Measurements from ENCODE around the gene TOLLIP.

TOLLIP gene

DNA sequence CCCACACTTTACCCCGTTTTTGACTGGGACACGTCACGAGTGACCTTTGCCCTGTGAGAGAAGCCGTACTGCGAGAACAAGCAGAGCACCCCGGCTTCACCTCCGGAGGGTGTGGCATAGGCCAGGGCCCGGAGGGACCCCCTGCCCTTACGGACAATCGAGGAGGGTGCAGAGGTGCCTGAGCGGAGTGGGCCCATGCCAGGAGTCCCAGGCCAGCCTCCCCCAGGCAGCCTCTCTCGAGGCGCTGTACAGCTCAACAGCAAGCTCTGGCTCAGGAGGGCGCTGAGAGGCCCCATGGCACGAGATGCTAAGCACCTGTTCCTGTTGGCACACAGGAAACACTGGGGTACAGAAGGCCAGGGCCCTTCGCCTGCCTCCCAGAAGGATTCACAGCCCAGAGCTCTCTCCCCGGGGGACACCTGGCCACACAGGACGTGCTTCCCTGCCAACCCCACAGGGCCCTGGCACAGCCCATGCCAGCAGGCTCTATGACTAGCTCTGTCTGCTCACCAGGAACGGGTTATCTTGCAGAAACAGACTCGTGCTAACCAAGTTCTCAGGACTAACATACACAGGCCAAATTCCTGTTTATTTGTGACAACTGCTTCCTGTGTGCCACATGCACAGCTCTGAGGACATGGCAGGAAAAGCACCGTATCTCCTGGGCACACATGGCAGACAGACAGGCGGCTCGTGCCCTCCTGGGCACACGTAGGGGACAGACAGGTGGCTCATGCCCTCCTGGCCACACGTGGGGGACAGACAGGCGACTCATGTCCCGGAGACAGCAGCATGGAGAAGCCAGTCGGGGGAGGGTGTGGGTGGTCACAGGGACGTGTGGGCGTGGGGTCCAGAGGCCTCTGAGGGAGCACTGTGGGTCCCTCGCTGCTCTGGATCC, 11.6 kb downstream of the TOLLIP start:
- H3K4me3 ChIP-seq (ENCODE audit: control insufficient read depth, low read depth, low read length): no peak overlapping the region
- no peak for DNase-seq (ENCODE audit: low read depth)
- TF ChIP-seq, protein P1, sequence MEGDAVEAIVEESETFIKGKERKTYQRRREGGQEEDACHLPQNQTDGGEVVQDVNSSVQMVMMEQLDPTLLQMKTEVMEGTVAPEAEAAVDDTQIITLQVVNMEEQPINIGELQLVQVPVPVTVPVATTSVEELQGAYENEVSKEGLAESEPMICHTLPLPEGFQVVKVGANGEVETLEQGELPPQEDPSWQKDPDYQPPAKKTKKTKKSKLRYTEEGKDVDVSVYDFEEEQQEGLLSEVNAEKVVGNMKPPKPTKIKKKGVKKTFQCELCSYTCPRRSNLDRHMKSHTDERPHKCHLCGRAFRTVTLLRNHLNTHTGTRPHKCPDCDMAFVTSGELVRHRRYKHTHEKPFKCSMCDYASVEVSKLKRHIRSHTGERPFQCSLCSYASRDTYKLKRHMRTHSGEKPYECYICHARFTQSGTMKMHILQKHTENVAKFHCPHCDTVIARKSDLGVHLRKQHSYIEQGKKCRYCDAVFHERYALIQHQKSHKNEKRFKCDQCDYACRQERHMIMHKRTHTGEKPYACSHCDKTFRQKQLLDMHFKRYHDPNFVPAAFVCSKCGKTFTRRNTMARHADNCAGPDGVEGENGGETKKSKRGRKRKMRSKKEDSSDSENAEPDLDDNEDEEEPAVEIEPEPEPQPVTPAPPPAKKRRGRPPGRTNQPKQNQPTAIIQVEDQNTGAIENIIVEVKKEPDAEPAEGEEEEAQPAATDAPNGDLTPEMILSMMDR (conservative IDR thresholded peaks at IDR 0.05; ENCODE audit: control insufficient read depth, insufficient read depth, low read depth, low read length): no peak

DNA sequence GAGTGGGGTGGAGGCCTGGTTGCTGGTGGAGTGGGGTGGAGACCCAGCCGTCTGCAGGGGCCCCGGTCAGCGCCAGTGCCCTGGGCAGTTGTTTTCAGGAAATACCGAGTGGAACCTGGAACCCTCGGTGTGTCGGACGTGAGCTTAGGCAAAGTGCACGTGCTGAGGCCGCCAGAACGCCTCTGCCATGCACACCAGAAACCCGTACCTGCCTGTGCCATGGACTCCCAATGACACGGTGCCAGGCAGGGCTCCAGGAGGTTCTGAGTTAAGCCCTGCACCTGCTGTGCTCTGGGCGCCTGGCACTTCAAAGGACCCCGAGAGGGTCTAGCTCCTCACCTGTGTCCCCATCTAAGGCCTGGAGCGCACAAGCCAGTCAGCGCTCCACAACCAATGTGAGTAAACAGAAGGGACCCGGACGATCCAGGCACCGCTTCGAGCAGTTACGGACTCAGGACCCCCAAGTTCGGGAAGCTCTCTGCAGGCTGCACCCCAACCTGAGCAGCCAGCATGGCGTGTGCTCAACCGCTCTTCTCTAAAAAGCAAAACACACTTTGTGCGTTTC, 12.3 kb downstream of the TOLLIP start:
- H3K4me3 ChIP-seq (ENCODE audit: control insufficient read depth, low read depth, low read length): no peak overlapping the region
- TF ChIP-seq, protein P1 (conservative IDR thresholded peaks at IDR 0.05; ENCODE audit: control insufficient read depth, insufficient read depth, low read depth, low read length): no peak
- DNase-seq (ENCODE audit: low read depth): no peak

DNA sequence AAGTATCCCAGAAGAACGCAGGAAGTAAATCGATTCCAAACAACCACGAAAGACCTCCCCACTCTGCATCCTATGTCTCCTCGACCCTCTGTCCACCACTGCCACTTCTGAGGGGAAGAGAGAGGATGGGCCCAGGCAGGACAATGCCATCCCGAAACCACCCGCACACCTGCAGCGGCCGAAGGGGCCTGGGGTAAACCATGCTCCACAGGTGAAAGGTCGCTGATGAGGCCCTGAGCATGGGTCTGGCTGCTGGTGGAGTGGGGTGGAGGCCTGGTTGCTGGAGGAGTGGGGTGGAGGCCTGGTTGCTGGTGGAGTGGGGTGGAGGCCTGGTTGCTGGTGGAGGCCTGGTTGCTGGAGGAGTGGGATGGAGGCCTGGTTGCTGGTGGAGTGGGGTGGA, 13.1 kb downstream of the TOLLIP start:
- no peak for DNase-seq (ENCODE audit: low read depth)
- TF ChIP-seq, protein P1 (conservative IDR thresholded peaks at IDR 0.05; ENCODE audit: control insufficient read depth, insufficient read depth, low read depth, low read length): no peak
- H3K4me3 ChIP-seq (ENCODE audit: control insufficient read depth, low read depth, low read length): no peak overlapping the region

DNA sequence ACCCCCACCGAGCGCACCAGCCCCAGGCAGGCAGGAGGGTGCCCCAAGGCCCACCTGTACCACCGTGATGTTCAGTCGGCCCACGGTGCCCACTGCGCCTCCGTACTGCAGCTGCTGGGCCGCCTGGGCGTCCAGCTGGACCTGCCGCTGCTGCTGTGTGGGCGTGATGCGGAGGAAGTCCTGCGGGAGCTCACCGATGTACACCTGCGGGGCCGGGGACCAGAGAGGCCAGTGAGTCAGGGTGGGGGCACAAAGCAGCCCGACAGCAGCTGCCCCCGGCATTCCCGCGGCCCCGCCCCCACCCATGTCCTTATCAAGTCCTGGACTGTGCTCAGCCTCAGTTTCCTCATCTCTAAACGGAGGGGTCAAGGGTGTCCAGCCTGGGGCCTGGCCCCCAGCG, 13.8 kb downstream of the TOLLIP start:
- no peak for DNase-seq (ENCODE audit: low read depth)
- H3K4me3 ChIP-seq (ENCODE audit: control insufficient read depth, low read depth, low read length): no peak overlapping the region
- TF ChIP-seq, protein P1 (conservative IDR thresholded peaks at IDR 0.05; ENCODE audit: control insufficient read depth, insufficient read depth, low read depth, low read length): no peak

DNA sequence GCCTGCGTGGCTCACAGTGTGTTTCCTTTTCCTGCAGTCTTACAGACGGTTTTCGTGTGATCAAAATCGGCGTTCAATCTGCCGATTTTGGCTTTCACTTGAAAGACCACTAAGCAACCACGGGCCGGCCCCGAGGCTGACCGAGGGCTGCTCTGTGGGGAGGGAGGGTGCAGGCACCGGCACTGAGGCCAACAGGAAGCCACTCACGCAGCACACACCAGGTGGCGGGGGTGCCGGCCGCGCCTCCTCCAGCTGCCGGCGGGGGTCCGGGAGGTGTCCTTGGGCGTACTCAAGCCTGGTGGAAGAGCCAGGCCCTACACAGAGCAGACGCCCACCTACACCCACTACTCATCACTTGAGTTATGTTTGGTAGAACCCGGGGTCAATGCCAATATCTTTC, 14.3 kb downstream of the TOLLIP start:
- no peak overlapping the region for H3K4me3 ChIP-seq (ENCODE audit: control insufficient read depth, low read depth, low read length)
- TF ChIP-seq, protein P1 (conservative IDR thresholded peaks at IDR 0.05; ENCODE audit: control insufficient read depth, insufficient read depth, low read depth, low read length): no peak
- DNase-seq (ENCODE audit: low read depth): no peak

DNA sequence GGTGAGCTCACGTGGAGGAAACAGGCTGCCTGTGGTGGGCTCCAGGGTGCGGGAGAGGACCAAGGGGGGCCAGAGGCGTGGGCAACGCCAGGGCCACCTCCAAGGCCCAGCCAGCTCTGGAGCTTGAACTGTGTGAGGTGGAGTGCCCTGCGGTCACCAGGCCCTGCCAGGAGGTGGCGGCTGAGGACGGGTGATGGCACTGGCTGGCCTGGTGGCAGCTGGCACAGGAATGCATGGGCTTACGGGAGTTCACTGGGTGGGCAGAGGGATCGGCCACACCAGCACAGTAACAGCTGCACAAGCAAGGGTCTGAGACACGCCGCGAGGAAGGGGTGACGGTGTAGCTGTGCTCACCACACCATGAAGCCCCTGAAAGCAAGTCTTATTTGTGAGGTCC, 15.8 kb downstream of the TOLLIP start:
- TF ChIP-seq, protein P1 (conservative IDR thresholded peaks at IDR 0.05; ENCODE audit: control insufficient read depth, insufficient read depth, low read depth, low read length): peak; percentile 16
- DNase-seq (ENCODE audit: low read depth): no peak

More for the DNA sequence above, 15.8 kb downstream of the TOLLIP start:
- no peak overlapping the region for H3K4me3 ChIP-seq (ENCODE audit: control insufficient read depth, low read depth, low read length)

All from fibroblast of mammary gland (primary cell).